Measurements from ENCODE around the gene CEMIP. TPM values are rescaled to one million over a fixed set of nuclear protein-coding genes. Genes with fewer than 3 reads are reported as not detected.

Gene CEMIP
- polyA plus RNA-seq (2011; rRNA removed) (0.84 and 1.1 TPM in 2 replicates), polyA plus RNA-seq (2017; fragmentation: RNase III; extraction: RNeasy Plus Mini Kit Qiagen cat#74134 plus additional on column Dnase treatment) (0.32 to 0.75 TPM (median 0.54 TPM) in 3 replicates), polyA minus RNA-seq (2011; rRNA and poly(A)+ RNA removed) (2.0 and 2.4 TPM in 2 replicates)
- polyA plus RNA-seq (2012; cell fraction: cytosol; rRNA removed) = 0.05 and 0.22 TPM in 2 replicates
- polyA plus RNA-seq (2012; cell fraction: nucleus; rRNA removed) = 0.11 and 0.16 TPM in 2 replicates

- TF ChIP-seq PHF8 (IDR thresholded peaks at IDR 0.05; ENCODE audit: borderline replicate concordance, low read depth) = no peak
- no peak for TF ChIP-seq NFE2L2 (conservative IDR thresholded peaks at IDR 0.05; ENCODE audit: low read length)
- 0 out of 2 replicates have a peak, but pooled peaks have one; percentile 62 for TF ChIP-seq HDAC2 (IDR thresholded peaks at IDR 0.05)
- TF ChIP-seq CTCF (IDR thresholded peaks at IDR 0.05) = peak; percentile 99
- TF ChIP-seq POLR2A (IDR thresholded peaks at IDR 0.05; ENCODE audit: low read length) = peak; percentile 15; the same call in 1 of the 2 replicates
- no peak for TF ChIP-seq USF2 (IDR thresholded peaks at IDR 0.05)
- peak; percentile 85 to 99 for TF ChIP-seq RAD21 (conservative IDR thresholded peaks at IDR 0.05 in 1 of 2, IDR thresholded peaks at IDR 0.05 in 1 of 2)
- TF ChIP-seq KDM5A (IDR thresholded peaks at IDR 0.05) = peak; percentile 42; the same call in 1 of the 2 replicates
- no peak for TF ChIP-seq MAX (IDR thresholded peaks at IDR 0.05)
- peak; percentile 99 for TF ChIP-seq SMC3 (IDR thresholded peaks at IDR 0.05)
- no peak for TF ChIP-seq PBX3 (IDR thresholded peaks at IDR 0.05)
- DNase-seq (ENCODE audit: low read depth in 1 of 2, low spot score in 1 of 2) = peak; percentile 81 to 88
- WGBS (ENCODE audit: missing lambda C conversion rate) = 2% methylated on average over 22 of the region's 75 CpGs
- ChIA-PET CTCF (interaction anchor here (0.6 to 7.5 kb wide), 120 partner anchors 8 to 1514 kb away, joined by 3 to 362 read pairs (median 4); partner anchors contain the start of gene ABHD17C), POLR2A (interaction anchor here (0.9 to 1.7 kb wide), 3 partner anchors 84 to 211 kb away, joined by 3 to 5 read pairs (median 3); partner anchors contain the start of gene ABHD17C)
- no peaks in the 10 kb centered on the region for H3K9me3 ChIP-seq
- ATAC-seq = peak; percentile 86 to 95
- FAIRE-seq = no peak
- H3K27ac ChIP-seq = peak within 1 kb of the TSS; percentile 11 to 51; a peak in 2 of 6 replicates
- H3K4me3 ChIP-seq = peak within 1 kb of the TSS; percentile 56
- peak within 1 kb of the TSS; percentile 98 for H3K4me2 ChIP-seq
- H3K4me1 ChIP-seq = peaks cover 12% of the 10 kb centered on the region; the same call in 2 of the 3 replicates
Measured at GRCh38 chr15:80778964-80779657, at the start of gene CEMIP. TSS of gene CEMIP (plus strand) at chr15:80779370. CDS start at chr15:80873880, 94,510 bp downstream.

GRCh38 chr15:80730387-80730786 lies 48.8 kb upstream of the CEMIP start:
- TF ChIP-seq CBX2 (IDR thresholded peaks at IDR 0.05; ENCODE audit: borderline replicate concordance, low read depth) (no peak), PHF8 (IDR thresholded peaks at IDR 0.05; ENCODE audit: borderline replicate concordance, low read depth) (no peak), HOXB5 (CRISPR knock-in tag; IDR thresholded peaks at IDR 0.05) (no peak), CHD2 (IDR thresholded peaks at IDR 0.05; ENCODE audit: low read length, partially characterized antibody) (no peak), E2F6 (IDR thresholded peaks at IDR 0.05; ENCODE audit: borderline replicate concordance, low read depth) (no peak), FOSB (CRISPR knock-in tag; IDR thresholded peaks at IDR 0.05) (no peak), TFCP2L1 (CRISPR knock-in tag; IDR thresholded peaks at IDR 0.05) (no peak), MAZ (IDR thresholded peaks at IDR 0.05; ENCODE audit: borderline replicate concordance, low read depth, low read length) (no peak), NPAS2 (CRISPR knock-in tag; IDR thresholded peaks at IDR 0.05; ENCODE audit: borderline replicate concordance) (no peak), USF2 (IDR thresholded peaks at IDR 0.05) (no peak), BCL3 (IDR thresholded peaks at IDR 0.05) (no peak), SREBF2 (IDR thresholded peaks at IDR 0.05) (no peak), HES2 (IDR thresholded peaks at IDR 0.05) (no peak)
- Histone ChIP-seq H3K4me2 (no peak overlapping the region), H3K4me1 (no peaks in the 10 kb centered on the region), H3K9me3 (no peaks in the 10 kb centered on the region), H3K27ac (no peak overlapping the region), H3K4me3 (no peak overlapping the region)
- ChIA-PET POLR2A (no interaction called here), CTCF (no interaction called here)
- no peak for DNase-seq (ENCODE audit: low read depth in 1 of 2, low spot score in 1 of 2)
- ATAC-seq = no peak
- FAIRE-seq = no peak
- WGBS (ENCODE audit: missing lambda C conversion rate) = 93% methylated on average over 7 of the region's 7 CpGs
